GM03348 (cell line): Measurements from ENCODE around the gene EPS8L3.
"Not testable (repeated sequence)": the region's sequence is repeated elsewhere in the genome, so short reads cannot be mapped to it uniquely, and the experiment has no call there.

Experiments used
- DNase-seq: peaks from one replicate; pipeline ENCODE4 v3.0.0; 2012; ENCODE audit warnings: low spot score

Gene EPS8L3

GRCh38 chr1:109711593-109712320, 52.0 kb downstream of the EPS8L3 start, which contains the start of gene GSTM5:
TSS of gene GSTM5 (plus strand) at chr1:109712251. CDS start at chr1:109712313, 62 bp downstream.
- DNase-seq: not testable (repeated sequence)

GRCh38 chr1:109709822-109710221, 53.9 kb downstream of the EPS8L3 start:
- not testable (repeated sequence) for DNase-seq

GRCh38 chr1:109708949-109709348, 54.8 kb downstream of the EPS8L3 start:
- not testable (repeated sequence) for DNase-seq

- no peak for DNase-seq
These were observed 58.3 kb downstream of the EPS8L3 start for GRCh38 chr1:109705411-109705810.

DNA sequence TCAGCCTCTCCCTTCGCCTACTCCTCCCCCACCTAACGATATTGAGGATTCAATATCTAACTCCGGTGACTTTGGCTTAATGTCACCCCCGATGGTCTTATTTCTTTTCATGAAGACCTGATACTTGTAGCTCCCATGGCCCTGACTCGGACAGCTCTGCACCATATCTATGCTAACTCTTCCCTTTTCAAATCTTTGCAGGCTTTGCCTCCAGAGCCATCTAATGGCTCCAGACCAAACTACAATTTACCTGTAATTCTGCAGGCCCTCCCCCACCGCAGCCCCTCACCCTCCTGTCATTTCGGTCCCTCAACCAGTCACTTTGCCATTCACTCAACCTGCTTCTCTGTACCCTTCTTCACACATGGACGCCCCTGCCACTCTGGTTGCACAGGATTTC, 59.5 kb downstream of the EPS8L3 start:
- no peak for DNase-seq

GRCh38 chr1:109702940-109703339, 60.8 kb downstream of the EPS8L3 start:
- not testable (repeated sequence) for DNase-seq
